GM19397 (cell line): ENCODE data around the gene MIEF1.

ENCODE experiments used
- ATAC-seq: cut with Tn5 transposase; IDR thresholded peaks from one replicate; pipeline ENCODE4 v1.9.1; 2021; ENCODE audit warnings: mild to moderate bottlenecking, moderate library complexity; ENCODE audit not compliant: unreplicated experiment

MIEF1 gene

GRCh38 chr22:39528080-39528661, 26.1 kb downstream of the MIEF1 start:
- no peak for ATAC-seq

GRCh38 chr22:39528681-39529486, 26.8 kb downstream of the MIEF1 start:
- no peak for ATAC-seq

GRCh38 chr22:39529487-39529851, 27.4 kb downstream of the MIEF1 start:
- ATAC-seq, result no peak

- ATAC-seq, result no peak
Measured at GRCh38 chr22:39530116-39530515, 28.0 kb downstream of the MIEF1 start.

- ATAC-seq, result no peak
Measured at GRCh38 chr22:39530692-39531331, 28.7 kb downstream of the MIEF1 start.

- ATAC-seq, result peak; percentile 79
Measured at GRCh38 chr22:39532215-39533073, 30.4 kb downstream of the MIEF1 start, which contains the start of gene RPS19BP1. RPS19BP1 (minus strand) TSS chr22:39532748; CDS start chr22:39532738, 10 bp downstream.

GRCh38 chr22:39534092-39534506, 32.0 kb downstream of the MIEF1 start:
- no peak for ATAC-seq

- no peak for ATAC-seq
Measured at GRCh38 chr22:39534591-39535356, 32.7 kb downstream of the MIEF1 start.

- ATAC-seq, result no peak
Measured at GRCh38 chr22:39535357-39535725, 33.3 kb downstream of the MIEF1 start.

GRCh38 chr22:39535831-39536449, 33.9 kb downstream of the MIEF1 start:
- ATAC-seq, result no peak

- ATAC-seq, result no peak
Measured at GRCh38 chr22:39536711-39537110, 34.6 kb downstream of the MIEF1 start.

- ATAC-seq, result no peak
Measured at GRCh38 chr22:39537975-39538374, 35.9 kb downstream of the MIEF1 start.

GRCh38 chr22:39543095-39543494, 41.0 kb downstream of the MIEF1 start:
- ATAC-seq, result no peak

- no peak for ATAC-seq
Measured at GRCh38 chr22:39545386-39546365, 43.6 kb downstream of the MIEF1 start.

- ATAC-seq, result no peak
Measured at GRCh38 chr22:39546889-39547586, 44.9 kb downstream of the MIEF1 start.

- no peak for ATAC-seq
Measured at GRCh38 chr22:39547587-39547947, 45.5 kb downstream of the MIEF1 start.

GRCh38 chr22:39553429-39553828, 51.3 kb downstream of the MIEF1 start:
- no peak for ATAC-seq

- no peak for ATAC-seq
Measured at GRCh38 chr22:39554151-39554550, 52.1 kb downstream of the MIEF1 start.
